NCI-H2081 (cell line): ENCODE data around the gene CANX.
"Not testable (repeated sequence)": the region's sequence is repeated elsewhere in the genome, so short reads cannot be mapped to it uniquely, and the experiment has no call there.

Source experiments
- DNase-seq, 2 experiments: peaks; one replicate each; lab custom pipeline; 2025; lab: John Stamatoyannopoulos, UW

CANX gene, protein sequence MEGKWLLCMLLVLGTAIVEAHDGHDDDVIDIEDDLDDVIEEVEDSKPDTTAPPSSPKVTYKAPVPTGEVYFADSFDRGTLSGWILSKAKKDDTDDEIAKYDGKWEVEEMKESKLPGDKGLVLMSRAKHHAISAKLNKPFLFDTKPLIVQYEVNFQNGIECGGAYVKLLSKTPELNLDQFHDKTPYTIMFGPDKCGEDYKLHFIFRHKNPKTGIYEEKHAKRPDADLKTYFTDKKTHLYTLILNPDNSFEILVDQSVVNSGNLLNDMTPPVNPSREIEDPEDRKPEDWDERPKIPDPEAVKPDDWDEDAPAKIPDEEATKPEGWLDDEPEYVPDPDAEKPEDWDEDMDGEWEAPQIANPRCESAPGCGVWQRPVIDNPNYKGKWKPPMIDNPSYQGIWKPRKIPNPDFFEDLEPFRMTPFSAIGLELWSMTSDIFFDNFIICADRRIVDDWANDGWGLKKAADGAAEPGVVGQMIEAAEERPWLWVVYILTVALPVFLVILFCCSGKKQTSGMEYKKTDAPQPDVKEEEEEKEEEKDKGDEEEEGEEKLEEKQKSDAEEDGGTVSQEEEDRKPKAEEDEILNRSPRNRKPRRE

GRCh38 chr5:179698935-179699615 is at the start of gene CANX:
TSS of gene CANX (plus strand) at chr5:179698967. CDS start at chr5:179705682, 6,715 bp downstream.
- no peak for DNase-seq

GRCh38 chr5:179649166-179649703 is 49.5 kb upstream of the CANX start:
- DNase-seq = not testable (repeated sequence)

GRCh38 chr5:179650245-179650644 is 48.5 kb upstream of the CANX start:
- DNase-seq = not testable (repeated sequence)

- not testable (repeated sequence) for DNase-seq
Observed at GRCh38 chr5:179653135-179653534, 45.6 kb upstream of the CANX start.

DNA sequence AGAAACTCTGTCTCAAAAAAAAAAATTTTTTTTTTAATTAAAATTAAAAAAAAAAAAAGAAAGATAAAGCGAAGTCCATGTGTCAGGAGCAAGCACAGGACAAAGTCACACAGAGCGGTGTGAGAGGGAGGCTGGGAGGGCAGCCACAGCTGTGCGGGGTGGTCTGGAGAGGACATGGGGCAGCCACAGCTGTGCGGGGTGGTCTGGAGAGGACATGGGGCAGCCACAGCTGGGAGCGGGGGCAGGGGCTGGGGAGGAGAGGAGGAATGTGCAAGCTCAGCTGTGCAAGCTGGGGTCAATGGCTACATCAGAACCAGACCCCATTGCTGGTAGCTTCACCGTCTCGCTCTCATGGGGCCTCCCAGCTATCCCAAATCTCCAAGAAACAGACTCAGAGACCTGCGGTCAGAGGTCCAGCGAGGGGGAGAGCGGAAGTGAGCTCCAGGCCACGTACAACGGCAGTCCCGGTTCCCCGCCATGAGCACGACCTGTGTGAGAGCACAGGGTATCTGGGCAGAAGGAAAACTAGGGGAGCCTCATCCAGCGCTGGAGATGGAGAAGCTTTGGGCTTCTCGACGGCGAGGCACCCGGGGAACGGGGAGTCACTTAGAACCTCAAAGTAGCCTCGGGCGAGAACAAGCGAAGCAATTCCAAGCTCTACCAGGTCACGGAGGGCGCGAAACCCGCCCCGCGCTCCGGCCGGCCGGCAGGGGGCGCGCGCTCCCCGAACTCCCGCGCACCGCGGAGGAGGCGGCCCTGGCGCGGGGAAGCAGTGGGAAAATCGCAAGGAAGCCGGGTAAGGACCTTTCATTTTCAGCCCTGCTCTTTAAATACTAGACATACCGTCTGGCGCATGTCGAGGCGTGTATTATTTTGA is 41.2 kb upstream of the CANX start:
- DNase-seq = not testable (repeated sequence)

GRCh38 chr5:179658179-179658856 is 40.4 kb upstream of the CANX start:
- not testable (repeated sequence) for DNase-seq

- DNase-seq = not testable (repeated sequence)
Observed at GRCh38 chr5:179661647-179662046, 37.1 kb upstream of the CANX start.

DNA sequence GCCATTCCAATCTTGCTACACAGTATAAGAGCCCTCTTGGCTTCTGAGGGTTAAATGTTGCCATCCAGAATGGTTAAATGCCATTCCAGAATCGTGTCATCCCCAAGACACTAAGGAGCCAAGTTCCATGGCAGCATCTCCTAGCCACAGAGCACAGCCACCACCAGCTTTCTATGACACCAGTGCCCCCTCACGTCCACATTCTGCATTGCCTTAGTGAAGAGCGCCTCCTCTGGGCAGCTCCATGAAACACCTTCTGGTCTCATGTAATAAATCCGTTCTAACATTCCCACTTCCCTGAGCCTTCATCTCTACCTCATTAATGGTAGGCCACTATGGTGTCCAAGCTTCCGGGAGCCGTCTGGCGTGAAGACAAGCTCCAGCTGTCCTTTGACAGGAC is 30.4 kb upstream of the CANX start:
- DNase-seq = peak in 1 of 2 experiments; percentile 16

- DNase-seq = peak; percentile 95 to 96
Observed at GRCh38 chr5:179678223-179679013, 20.3 kb upstream of the CANX start.

DNA sequence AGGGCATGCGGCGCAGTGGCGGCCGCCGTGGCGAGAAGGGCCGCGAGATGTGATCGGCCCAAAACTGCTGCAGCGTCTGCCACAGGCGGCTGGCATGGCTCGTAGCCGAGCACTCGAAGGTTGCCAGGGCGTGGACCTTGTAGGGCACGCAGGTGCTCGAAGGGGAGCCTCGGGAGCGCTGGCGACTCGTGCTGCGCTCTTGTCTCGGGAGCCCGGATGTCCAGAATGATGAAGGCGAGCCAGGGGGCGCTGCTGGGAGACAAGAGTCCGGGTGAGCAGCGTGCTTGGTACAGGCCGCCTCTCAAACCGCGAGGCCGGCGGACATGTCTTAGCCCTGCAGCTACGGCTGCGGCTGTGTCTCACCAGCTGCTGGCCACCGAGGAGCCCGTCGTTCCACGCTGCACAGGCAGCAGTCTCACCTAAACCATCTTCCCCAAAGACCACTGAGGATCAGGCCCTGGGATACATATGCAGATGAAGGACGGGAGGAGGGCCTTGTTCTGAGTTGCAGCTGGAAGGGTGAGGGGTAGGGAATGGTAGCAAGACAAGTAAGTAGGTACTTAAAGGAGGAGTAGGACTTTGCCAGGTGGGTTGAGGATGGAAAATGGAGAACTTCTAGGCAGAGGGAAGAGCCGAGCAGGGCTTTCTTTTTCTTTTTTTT is 19.6 kb upstream of the CANX start:
- DNase-seq = peak in 1 of 2 experiments; percentile 37

DNA sequence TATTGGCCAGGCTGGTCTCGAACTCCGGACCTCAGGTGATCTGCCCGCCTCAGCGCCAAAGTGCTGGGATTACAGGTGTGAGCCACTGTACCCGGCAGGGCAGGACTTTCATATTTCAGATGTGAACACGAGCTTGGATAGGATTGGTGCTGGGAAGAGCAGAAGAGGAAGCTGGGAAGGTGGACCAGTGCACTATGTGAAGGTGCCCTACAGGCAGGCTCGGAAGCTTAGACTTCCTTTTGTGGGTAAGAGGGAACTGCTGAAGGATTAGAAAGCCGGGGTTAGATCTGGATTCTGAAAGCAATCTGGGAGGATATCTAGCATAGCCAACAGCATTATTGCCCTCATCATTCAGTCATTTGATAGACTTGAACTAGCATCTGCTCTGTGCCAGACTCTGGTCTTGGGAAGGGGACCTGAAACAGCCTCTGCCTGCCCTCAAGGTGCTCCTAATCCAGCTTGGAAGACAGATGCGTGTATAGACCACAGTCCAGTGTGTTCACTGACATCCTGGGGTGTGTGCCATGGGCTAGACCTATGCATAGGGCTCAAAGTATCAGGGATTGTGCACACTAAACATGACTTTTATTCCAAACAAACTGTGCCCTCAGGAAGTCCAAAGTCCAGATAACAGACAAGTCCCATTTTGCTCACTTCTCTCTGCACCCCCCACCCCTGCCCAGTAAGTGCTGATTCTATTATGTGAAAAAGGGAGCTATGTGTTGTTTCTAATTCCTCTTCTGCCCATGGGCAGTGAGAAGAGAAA is 18.6 kb upstream of the CANX start:
- DNase-seq = no peak

DNA sequence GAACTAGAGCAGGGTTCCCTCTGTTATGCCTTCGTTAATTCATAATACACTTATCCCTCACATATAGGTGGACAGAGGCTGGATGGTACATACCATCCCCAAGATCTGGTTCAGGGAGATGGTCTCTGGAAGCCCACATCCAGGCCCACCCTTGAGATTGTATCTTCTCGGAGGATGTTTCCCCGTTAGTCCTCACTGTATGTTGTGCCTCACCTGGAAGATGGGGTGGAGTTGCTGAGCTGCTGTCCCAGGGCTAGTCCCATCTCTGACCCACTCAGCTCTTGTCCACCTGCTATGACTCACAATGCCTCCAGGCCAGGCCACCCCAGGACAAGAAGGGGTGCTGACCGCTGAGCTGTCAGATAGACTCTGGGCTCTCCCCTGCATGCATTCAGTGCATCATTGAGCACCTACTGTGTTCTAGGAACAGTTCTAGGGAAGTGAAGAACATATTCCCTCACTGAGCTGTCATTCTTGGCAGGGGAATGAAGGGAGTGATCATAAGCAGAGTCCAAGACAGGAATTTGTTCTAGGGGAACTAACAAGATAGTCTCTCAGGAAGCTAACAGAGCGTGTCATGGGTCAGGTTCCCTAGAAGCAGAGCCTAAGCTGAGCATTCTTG is 17.9 kb upstream of the CANX start, which contains the start of gene CBY3:
CBY3 (minus strand) TSS at position 255 of the 622 bp plus-strand sequence; CDS start at position 139, 116 bp downstream.
- DNase-seq = no peak

- not testable (repeated sequence) for DNase-seq
Observed at GRCh38 chr5:179689212-179689611, 9.6 kb upstream of the CANX start.

DNA sequence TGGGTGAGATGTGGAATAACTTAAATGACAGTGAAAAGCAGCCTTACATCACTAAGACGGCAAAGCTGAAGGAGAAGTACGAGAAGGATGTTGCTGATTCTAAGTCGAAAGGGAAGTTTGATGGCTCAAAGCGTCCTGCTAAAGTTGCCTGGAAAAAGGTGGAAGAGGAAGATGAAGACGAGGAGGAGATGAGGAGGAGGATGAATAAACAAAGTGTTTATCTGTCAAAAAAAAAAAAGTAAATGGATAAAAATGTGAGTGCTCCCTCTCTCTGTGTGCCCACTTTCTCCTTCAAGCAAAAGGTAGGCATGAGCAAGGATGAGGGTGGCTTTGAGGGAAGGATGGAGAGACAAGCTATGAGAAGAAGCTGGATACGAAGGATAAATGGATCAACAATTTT is 4.2 kb upstream of the CANX start:
- DNase-seq = no peak

GRCh38 chr5:179696603-179697002 is 2.2 kb upstream of the CANX start:
- DNase-seq = no peak

- no peak for DNase-seq
Observed at GRCh38 chr5:179697108-179697507, 1.7 kb upstream of the CANX start.

GRCh38 chr5:179697543-179697942 is 1.2 kb upstream of the CANX start:
- DNase-seq = not testable (repeated sequence)
